Activated CD8-positive, alpha-beta T cell treated with anti-CD3 and anti-CD28 coated beads, Interleukin-2, amount 10 ng/mL, durations not matched to agents 7 days and 5 days (primary cell): ENCODE measurements around the gene FGF4. TPM values are rescaled to one million over a fixed set of nuclear protein-coding genes. Genes with fewer than 3 reads are reported as not detected.

ENCODE experiments used
- ATAC-seq: fragments of 150-1000 bp; cut with Tn5 transposase; one replicate; pipeline ENCODE4 v1.10.0; 2021; ENCODE audit warnings: moderate library complexity
- CTCF ChIA-PET: fragments of 350-600 bp; sonication (Branson Sonifier 250); formaldehyde crosslinking; loops from one replicate; lab custom pipeline; 2021; ENCODE audit warnings: antibody characterized with exemption; lab: Charles Lee
- POLR2A ChIA-PET: fragments of 350-600 bp; sonication (Branson Sonifier 250); formaldehyde crosslinking; loops from one replicate; lab custom pipeline; 2021; ENCODE audit warnings: antibody characterized with exemption; lab: Charles Lee
- DNase-seq: peaks from one replicate; pipeline ENCODE4 v3.0.0-alpha.2; 2020
- H3K27ac Mint-ChIP-seq: one replicate; pipeline ENCODE4 v1.8.0; 2021; ENCODE audit warnings: mild to moderate bottlenecking, mixed read lengths
- H3K27me3 Mint-ChIP-seq: one replicate; pipeline ENCODE4 v1.8.0; 2021; ENCODE audit warnings: low read depth, mixed read lengths
- H3K36me3 Mint-ChIP-seq: one replicate; pipeline ENCODE4 v1.8.0; 2021; ENCODE audit warnings: low read depth, mixed read lengths
- H3K4me1 Mint-ChIP-seq: one replicate; pipeline ENCODE4 v1.8.0; 2021; ENCODE audit warnings: low read depth, mixed read lengths
- H3K4me3 Mint-ChIP-seq: one replicate; pipeline ENCODE4 v1.8.0; 2021; ENCODE audit warnings: mild to moderate bottlenecking, mixed read lengths
- H3K9me3 Mint-ChIP-seq: one replicate; pipeline ENCODE4 v1.8.0; 2022; ENCODE audit warnings: mixed read lengths; ENCODE audit not compliant: insufficient read depth
- total RNA-seq, 2 experiments: library from RNA; stranded (reverse); gene quantifications; one replicate each; pipeline ENCODE4 v1.2.3, GENCODE V29; 2021

Gene FGF4
- total RNA-seq, 2 experiments from 2014 or later = not detected

GRCh38 chr11:69815973-69816372 lies 40.8 kb upstream of the FGF4 start:
- peaks cover 35% of the 10 kb centered on the region for H3K27me3 Mint-ChIP-seq
- ChIA-PET POLR2A (interaction anchor here (0.6 kb wide), 1 partner anchor 18 kb away, joined by 3 read pairs; no protein-coding TSS in a partner anchor), CTCF (no interaction called here)
- no peak for ATAC-seq
- H3K4me3 Mint-ChIP-seq = no peak overlapping the region
- no peak for DNase-seq
- H3K4me1 Mint-ChIP-seq = no peaks in the 10 kb centered on the region
- H3K36me3 Mint-ChIP-seq = no peaks in the 10 kb centered on the region
- H3K27ac Mint-ChIP-seq = no peak overlapping the region
- H3K9me3 Mint-ChIP-seq = no peaks in the 10 kb centered on the region

DNA sequence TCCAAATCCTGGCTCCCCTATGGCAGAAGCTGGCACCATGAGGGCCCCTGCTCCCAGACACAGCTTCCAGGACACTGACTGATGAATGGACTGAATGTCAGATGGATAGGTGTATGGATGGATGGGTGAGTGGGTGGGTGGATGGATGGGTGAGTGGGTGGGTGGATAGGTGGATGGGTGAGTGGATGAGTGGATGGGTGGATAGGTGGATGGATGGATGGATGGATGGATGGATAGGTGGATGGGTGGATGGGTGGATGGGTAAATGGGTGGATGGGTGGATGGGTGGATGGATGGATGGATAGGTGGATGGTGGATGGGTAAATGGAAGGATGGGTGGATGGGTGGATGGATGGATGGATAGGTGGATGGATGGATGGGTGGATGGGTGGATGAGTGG lies 39.8 kb upstream of the FGF4 start:
- Mint-ChIP-seq H3K27me3 (peaks cover 26% of the 10 kb centered on the region), H3K27ac (no peak overlapping the region), H3K36me3 (no peaks in the 10 kb centered on the region), H3K4me1 (no peaks in the 10 kb centered on the region), H3K9me3 (no peaks in the 10 kb centered on the region), H3K4me3 (no peak overlapping the region)
- CTCF ChIA-PET = no interaction called here
- ATAC-seq (no peak), DNase-seq (no peak)
- POLR2A ChIA-PET = no interaction called here

DNA sequence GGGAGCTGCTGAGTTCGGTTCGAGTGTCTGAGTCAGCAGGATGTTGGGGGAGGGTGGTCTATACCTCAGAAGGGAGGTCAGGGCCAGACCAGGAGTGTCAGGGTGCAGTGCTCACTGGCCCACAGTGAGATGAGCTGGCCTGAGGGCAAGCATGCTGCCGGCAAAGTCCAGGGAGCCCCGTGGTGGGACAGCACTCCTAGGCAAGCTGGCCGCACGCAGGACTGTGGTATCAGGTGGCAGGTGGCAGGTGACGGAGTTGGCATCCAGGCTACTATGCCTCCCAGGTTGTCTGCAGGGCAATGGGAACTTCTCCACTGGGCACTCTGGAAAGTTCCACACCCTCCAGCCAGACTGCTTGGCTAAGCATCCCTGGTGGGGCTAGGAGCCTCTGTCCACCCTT lies 39.3 kb upstream of the FGF4 start:
- no peak overlapping the region for H3K27ac Mint-ChIP-seq
- ATAC-seq (no peak), DNase-seq (no peak)
- no peak overlapping the region for H3K4me3 Mint-ChIP-seq
- peaks cover 24% of the 10 kb centered on the region for H3K27me3 Mint-ChIP-seq
- no peaks in the 10 kb centered on the region for H3K36me3 Mint-ChIP-seq
- ChIA-PET POLR2A (no interaction called here), CTCF (no interaction called here)
- no peaks in the 10 kb centered on the region for H3K4me1 Mint-ChIP-seq
- H3K9me3 Mint-ChIP-seq = no peaks in the 10 kb centered on the region

DNA sequence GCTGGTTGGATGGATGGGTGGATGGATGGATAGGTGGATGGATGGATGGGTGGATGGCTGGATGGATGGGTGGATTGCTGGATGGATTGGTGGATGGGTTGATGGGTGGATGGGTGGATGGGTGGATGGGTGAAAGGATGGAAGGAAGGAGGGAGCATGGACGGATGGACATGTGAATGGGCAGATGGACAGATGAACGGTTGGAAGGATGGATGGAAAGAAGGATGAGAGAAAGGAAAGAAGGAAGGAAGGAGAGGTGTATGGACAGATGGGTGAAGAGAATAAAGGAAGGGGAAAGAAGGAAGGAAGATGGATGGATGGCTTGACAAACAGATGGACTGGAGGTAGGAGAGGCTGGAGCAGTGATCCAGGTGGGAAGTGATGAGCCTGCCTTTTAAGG lies 38.7 kb upstream of the FGF4 start:
- Mint-ChIP-seq H3K4me3 (no peak overlapping the region), H3K27me3 (peaks cover 21% of the 10 kb centered on the region)
- CTCF ChIA-PET = no interaction called here

DNA sequence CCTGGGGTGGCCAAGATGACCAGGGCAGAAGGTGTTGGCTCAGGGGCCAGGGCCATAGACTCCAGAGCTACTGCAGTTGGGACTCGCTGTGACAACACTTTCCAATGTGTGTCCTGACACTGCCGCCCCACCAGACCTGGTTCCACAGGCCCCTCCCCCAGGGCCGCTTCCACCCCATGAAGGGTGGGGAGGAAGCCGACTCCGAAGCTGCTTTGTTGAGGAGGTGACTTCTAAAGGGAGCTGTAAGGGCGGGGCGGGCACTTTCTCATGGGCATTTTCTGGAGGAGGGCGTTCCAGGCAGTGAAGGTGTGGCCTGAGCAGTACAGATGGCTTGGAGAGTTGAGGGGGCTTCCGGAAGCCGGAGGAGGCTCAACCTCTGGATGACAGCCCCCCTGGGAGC lies 37.8 kb upstream of the FGF4 start:
- ChIA-PET CTCF (no interaction called here), POLR2A (no interaction called here)
- H3K4me3 Mint-ChIP-seq = no peak overlapping the region
- no peaks in the 10 kb centered on the region for H3K9me3 Mint-ChIP-seq
- ATAC-seq (no peak), DNase-seq (no peak)
- H3K4me1 Mint-ChIP-seq = no peaks in the 10 kb centered on the region
- H3K27ac Mint-ChIP-seq = no peak overlapping the region
- peaks cover 24% of the 10 kb centered on the region for H3K27me3 Mint-ChIP-seq
- no peaks in the 10 kb centered on the region for H3K36me3 Mint-ChIP-seq

More for the DNA sequence above, 38.7 kb upstream of the FGF4 start:
- no peaks in the 10 kb centered on the region for H3K36me3 Mint-ChIP-seq
- H3K9me3 Mint-ChIP-seq = no peaks in the 10 kb centered on the region
- no peaks in the 10 kb centered on the region for H3K4me1 Mint-ChIP-seq
- no peak overlapping the region for H3K27ac Mint-ChIP-seq
- DNase-seq (no peak), ATAC-seq (no peak)
- POLR2A ChIA-PET = no interaction called here

GRCh38 chr11:69812256-69812655 lies 37.1 kb upstream of the FGF4 start:
- ChIA-PET CTCF (no interaction called here), POLR2A (no interaction called here)
- Mint-ChIP-seq H3K4me1 (no peaks in the 10 kb centered on the region), H3K36me3 (no peaks in the 10 kb centered on the region), H3K27me3 (peaks cover 24% of the 10 kb centered on the region), H3K9me3 (no peaks in the 10 kb centered on the region), H3K4me3 (no peak overlapping the region), H3K27ac (no peak overlapping the region)
- no peak for DNase-seq
- ATAC-seq = no peak

- Mint-ChIP-seq H3K4me3 (no peak overlapping the region), H3K27ac (no peak overlapping the region), H3K4me1 (no peaks in the 10 kb centered on the region), H3K27me3 (peaks cover 20% of the 10 kb centered on the region), H3K36me3 (no peaks in the 10 kb centered on the region), H3K9me3 (no peaks in the 10 kb centered on the region)
- no peak for DNase-seq
- CTCF ChIA-PET = no interaction called here
- POLR2A ChIA-PET = no interaction called here
- no peak for ATAC-seq
Observed at GRCh38 chr11:69811431-69811830, 36.3 kb upstream of the FGF4 start.

DNA sequence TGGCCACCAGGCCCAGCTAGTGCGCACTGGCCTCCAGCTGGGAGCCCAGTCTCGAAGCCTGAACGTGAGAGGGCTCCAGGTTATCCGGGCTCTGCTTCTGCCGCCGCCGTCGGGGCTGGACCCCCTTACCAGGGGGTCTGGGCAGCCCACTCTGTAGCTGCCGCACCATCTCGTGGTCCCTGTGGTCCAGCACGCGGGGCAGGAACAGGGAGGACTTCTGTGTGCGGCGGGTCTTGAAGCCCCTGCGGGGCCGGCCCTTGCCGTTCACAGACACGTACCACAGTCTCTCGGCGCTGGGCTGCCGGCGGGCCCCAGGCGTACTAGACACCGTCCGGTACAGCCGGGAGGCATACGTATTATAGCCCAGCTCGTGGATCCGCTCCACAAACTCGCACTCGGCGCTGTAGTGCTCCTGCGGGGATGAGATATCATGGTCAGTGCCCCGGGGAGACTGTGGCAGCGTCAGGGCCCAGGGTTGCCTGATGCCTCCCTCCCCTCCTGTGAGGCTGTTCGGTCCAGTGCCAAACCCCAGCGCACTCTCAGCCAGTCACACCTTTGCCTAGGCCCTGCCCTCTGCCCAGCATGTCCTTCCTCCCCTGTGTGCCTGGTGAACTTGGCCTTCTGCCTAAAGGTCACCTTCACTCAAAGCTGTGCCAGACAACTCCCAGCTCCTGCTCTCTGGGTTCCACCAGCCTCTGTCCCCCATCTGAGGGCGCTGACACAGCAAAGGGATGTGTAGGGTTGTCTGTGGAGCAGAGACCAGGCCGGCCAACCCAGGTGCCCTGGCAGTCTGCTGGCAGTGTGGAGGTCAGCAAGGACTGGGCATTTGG lies 35.4 kb upstream of the FGF4 start:
- no peaks in the 10 kb centered on the region for H3K4me1 Mint-ChIP-seq
- H3K27ac Mint-ChIP-seq = no peak overlapping the region
- peaks cover 17% of the 10 kb centered on the region for H3K27me3 Mint-ChIP-seq
- H3K4me3 Mint-ChIP-seq = no peak overlapping the region
- ATAC-seq (no peak), DNase-seq (no peak)
- POLR2A ChIA-PET = no interaction called here
- no peaks in the 10 kb centered on the region for H3K36me3 Mint-ChIP-seq
- CTCF ChIA-PET = no interaction called here
- no peaks in the 10 kb centered on the region for H3K9me3 Mint-ChIP-seq

- Mint-ChIP-seq H3K4me3 (no peak overlapping the region), H3K4me1 (no peaks in the 10 kb centered on the region), H3K36me3 (no peaks in the 10 kb centered on the region), H3K27me3 (peaks cover 11% of the 10 kb centered on the region), H3K9me3 (no peaks in the 10 kb centered on the region), H3K27ac (no peak overlapping the region)
- DNase-seq (no peak), ATAC-seq (no peak)
- POLR2A ChIA-PET = no interaction called here
- CTCF ChIA-PET = no interaction called here
Observed at GRCh38 chr11:69808667-69809086, 33.5 kb upstream of the FGF4 start.

- H3K4me3 Mint-ChIP-seq = no peak overlapping the region
- H3K9me3 Mint-ChIP-seq = no peaks in the 10 kb centered on the region
- H3K27ac Mint-ChIP-seq = no peak overlapping the region
- no peaks in the 10 kb centered on the region for H3K36me3 Mint-ChIP-seq
- ChIA-PET POLR2A (no interaction called here), CTCF (no interaction called here)
- ATAC-seq (no peak), DNase-seq (no peak)
- peaks cover 11% of the 10 kb centered on the region for H3K27me3 Mint-ChIP-seq
- H3K4me1 Mint-ChIP-seq = no peaks in the 10 kb centered on the region
Observed at GRCh38 chr11:69807106-69807815, 32.1 kb upstream of the FGF4 start.

DNA sequence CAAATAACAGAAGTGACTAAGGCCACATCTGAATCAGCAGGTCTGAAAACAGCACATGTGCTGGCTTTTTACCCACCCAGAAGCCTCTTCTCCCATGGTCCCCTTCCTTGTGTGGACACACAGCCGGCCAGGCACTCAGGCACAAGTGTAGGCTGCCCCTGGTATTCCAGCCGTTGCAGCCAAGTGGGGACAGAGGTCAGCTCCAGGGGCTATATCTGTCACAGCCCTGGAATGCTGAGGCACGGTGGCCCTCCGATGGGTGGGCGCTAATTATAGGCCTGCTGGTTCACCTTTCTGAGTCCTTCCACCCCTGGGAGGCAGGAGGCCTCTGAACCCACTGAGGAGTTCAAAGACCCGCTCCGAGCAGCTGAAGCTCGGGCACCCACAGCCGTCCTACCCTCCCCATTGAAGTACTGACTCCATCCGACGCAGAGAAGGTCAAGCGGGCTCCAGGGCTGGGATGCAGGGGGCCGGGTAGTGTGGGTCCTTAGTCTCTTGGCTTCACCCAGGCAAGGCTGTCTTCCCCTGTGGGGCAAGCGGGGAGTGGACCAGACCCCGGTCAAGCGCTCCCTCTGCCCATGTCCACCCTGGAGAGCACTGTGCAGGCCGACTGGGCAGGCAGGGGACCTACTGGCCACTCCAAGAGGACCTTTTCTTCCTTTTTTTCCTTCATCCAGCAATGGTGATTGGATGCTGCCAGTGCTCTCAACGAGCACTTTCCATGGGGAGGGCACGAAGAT lies 29.8 kb upstream of the FGF4 start:
- H3K27me3 Mint-ChIP-seq = peaks cover 11% of the 10 kb centered on the region
- ChIA-PET POLR2A (no interaction called here), CTCF (no interaction called here)
- DNase-seq (no peak), ATAC-seq (no peak)
- H3K4me1 Mint-ChIP-seq = no peaks in the 10 kb centered on the region
- H3K27ac Mint-ChIP-seq = no peak overlapping the region
- no peaks in the 10 kb centered on the region for H3K9me3 Mint-ChIP-seq
- no peaks in the 10 kb centered on the region for H3K36me3 Mint-ChIP-seq
- no peak overlapping the region for H3K4me3 Mint-ChIP-seq
